Keratinocyte (primary cell): ENCODE data around the gene LVRN. TPM values are rescaled to one million over a fixed set of nuclear protein-coding genes. Genes with fewer than 3 reads are reported as not detected.

ENCODE experiments used
- DNase-seq: peaks from one replicate; pipeline ENCODE4 v3.0.0-alpha.2; 2011; ENCODE audit warnings: low read depth, missing footprints, low spot score
- FAIRE-seq: peaks from 2 replicates; lab custom pipeline; 2011; peaks lifted over from hg19 to GRCh38; lab: Jason Lieb, UNC
- H2AFZ ChIP-seq: 2 replicates; pipeline ENCODE4 v1.6.0; 2012; ENCODE audit warnings: low read length, control low read depth, inconsistent platforms; ENCODE audit not compliant: control insufficient read depth
- H3K27ac ChIP-seq: 2 replicates; pipeline ENCODE4 v1.5.1; 2011; ENCODE audit warnings: low read length; ENCODE audit not compliant: control insufficient read depth, insufficient read depth
- H3K27me3 ChIP-seq: 3 replicates; pipeline ENCODE4 v1.6.0; 2011; ENCODE audit warnings: low read length; ENCODE audit not compliant: control insufficient read depth, insufficient read depth; ENCODE audit errors: extremely low read depth
- H3K36me3 ChIP-seq, 2 experiments: 2 replicates in 1 of 2; 3 replicates in 1 of 2; pipeline ENCODE4 v1.5.1; 2011; ENCODE audit warnings: low read length in 2 of 2, mild to moderate bottlenecking in 1 of 2; ENCODE audit not compliant: control insufficient read depth in 2 of 2, insufficient read depth in 2 of 2; ENCODE audit errors: extremely low read depth in 1 of 2
- H3K4me1 ChIP-seq: 3 replicates; pipeline ENCODE4 v1.5.1; 2011; ENCODE audit warnings: low read length; ENCODE audit not compliant: control insufficient read depth, insufficient read depth; ENCODE audit errors: extremely low read depth
- H3K4me2 ChIP-seq: 3 replicates; pipeline ENCODE4 v1.6.0; 2011; ENCODE audit warnings: low read depth, low read length; ENCODE audit not compliant: control insufficient read depth, insufficient read depth; ENCODE audit errors: extremely low read depth
- H3K4me3 ChIP-seq, 3 experiments: fragments of 200-600 bp in 1 of 3; sonication (generic) in 1 of 3; 2 replicates in 2 of 3; 3 replicates in 1 of 3; pipeline ENCODE4 v1.5.1; 2011 to 2016; ENCODE audit warnings: low read length in 3 of 3, mild to moderate bottlenecking in 3 of 3, control low read depth in 2 of 3, inconsistent platforms in 1 of 3, low read depth in 1 of 3, mixed read lengths in 1 of 3, mixed run types in 1 of 3, moderate library complexity in 1 of 3; ENCODE audit not compliant: control insufficient read depth in 2 of 3, insufficient read depth in 2 of 3; ENCODE audit errors: extremely low read depth in 1 of 3
- H3K79me2 ChIP-seq: 2 replicates; pipeline ENCODE4 v1.6.0; 2012; ENCODE audit warnings: low read length; ENCODE audit not compliant: control insufficient read depth, insufficient read depth
- H3K9ac ChIP-seq: 3 replicates; pipeline ENCODE4 v1.6.0; 2011; ENCODE audit warnings: low read length; ENCODE audit not compliant: control insufficient read depth, insufficient read depth; ENCODE audit errors: extremely low read depth
- H3K9me1 ChIP-seq: 3 replicates; pipeline ENCODE4 v1.6.0; 2011; ENCODE audit warnings: low read length; ENCODE audit not compliant: control insufficient read depth, insufficient read depth; ENCODE audit errors: extremely low read depth
- H3K9me3 ChIP-seq: 2 replicates; pipeline ENCODE4 v1.5.1; 2012; ENCODE audit warnings: low read depth, low read length; ENCODE audit not compliant: control insufficient read depth
- H4K20me1 ChIP-seq: 3 replicates; pipeline ENCODE4 v1.6.0; 2011; ENCODE audit warnings: low read length; ENCODE audit not compliant: control insufficient read depth, insufficient read depth; ENCODE audit errors: extremely low read depth
- EZH2 ChIP-seq: IDR thresholded peaks from one replicate; pipeline ENCODE4 v1.6.1; 2012; ENCODE audit warnings: inconsistent platforms, mild to moderate bottlenecking, low read length, moderate library complexity
- dilution Hi-C: fragments of 300-500 bp; cut with MboI; formaldehyde crosslinking; loops from one replicate; pipeline ENCODE4 v1.7.0; 2020; ENCODE audit warnings: low sequenced_read_pairs; ENCODE audit not compliant: extremely low pct_ligation_motif_present
- polyA plus RNA-seq, 5 experiments: library from polyadenylated mRNA; depleted of rRNA in 3 of 5; stranded (reverse) in 3 of 5; stranded (forward) in 1 of 5; unstranded in 1 of 5; fragments of >200 nt; gene quantifications; 1 replicate in 1 of 5; 2 replicates in 3 of 5; 3 replicates in 1 of 5; pipeline versions ENCODE4 v1.2.1 to v1.2.3, GENCODE V29; 2011 to 2012; ENCODE audit warnings: missing spikeins in 2 of 5, low read depth in 1 of 5, low replicate concordance in 1 of 5
- TF ChIP-seq, protein P1 (sequence below), 3 experiments: IDR thresholded peaks in 1 of 3; conservative IDR thresholded peaks in 1 of 3; optimal IDR thresholded peaks in 1 of 3; 2 replicates in 2 of 3; 3 replicates in 1 of 3; pipeline versions ENCODE3 to v1.5.1; 2011; ENCODE audit warnings: low read length in 3 of 3, mild to moderate bottlenecking in 3 of 3, moderate library complexity in 2 of 3, control low read depth in 1 of 3, inconsistent platforms in 1 of 3; ENCODE audit not compliant: insufficient read depth in 2 of 3; ENCODE audit errors: extremely low read depth in 1 of 3

The LVRN gene
- polyA plus RNA-seq, 1 donor (not counting 4 experiments of a cell fraction or from before 2014, with no cell fraction given) = 0.08 TPM

DNA sequence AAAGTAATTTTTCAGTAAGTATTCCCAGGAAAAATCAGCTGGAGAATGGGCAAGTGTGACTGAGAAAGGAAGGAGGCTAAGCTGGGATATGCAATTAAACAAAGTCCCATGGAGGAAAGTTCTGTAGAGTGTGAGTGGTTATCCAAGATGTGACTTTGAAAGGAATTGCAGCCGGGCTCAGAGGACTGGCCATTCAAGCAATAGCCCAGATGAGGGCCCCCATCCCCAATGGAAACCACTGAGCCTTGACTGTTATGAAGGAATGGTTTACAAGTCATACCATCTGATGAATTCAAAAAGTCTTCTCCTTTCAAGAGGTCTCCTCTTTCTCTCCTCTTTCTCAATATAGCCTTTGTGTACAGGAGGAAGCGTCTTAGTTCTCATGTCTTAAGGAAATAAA is 6.5 kb downstream of the LVRN start:
- no peaks in the 10 kb centered on the region for H3K36me3 ChIP-seq
- H3K9ac ChIP-seq = no peak overlapping the region
- peaks cover 16% of the 10 kb centered on the region for H3K27me3 ChIP-seq
- H3K9me1 ChIP-seq = no peaks in the 10 kb centered on the region
- H2AFZ ChIP-seq = no peak overlapping the region
- DNase-seq (no peak), FAIRE-seq (no peak)
- no peaks in the 10 kb centered on the region for H4K20me1 ChIP-seq
- H3K4me3 ChIP-seq = no peak overlapping the region
- no peaks in the 10 kb centered on the region for H3K79me2 ChIP-seq
- dilution Hi-C loops = no loop called here
- no peak overlapping the region for H3K4me2 ChIP-seq
- H3K4me1 ChIP-seq = no peaks in the 10 kb centered on the region
- no peak overlapping the region for H3K27ac ChIP-seq
- TF ChIP-seq, protein P1, sequence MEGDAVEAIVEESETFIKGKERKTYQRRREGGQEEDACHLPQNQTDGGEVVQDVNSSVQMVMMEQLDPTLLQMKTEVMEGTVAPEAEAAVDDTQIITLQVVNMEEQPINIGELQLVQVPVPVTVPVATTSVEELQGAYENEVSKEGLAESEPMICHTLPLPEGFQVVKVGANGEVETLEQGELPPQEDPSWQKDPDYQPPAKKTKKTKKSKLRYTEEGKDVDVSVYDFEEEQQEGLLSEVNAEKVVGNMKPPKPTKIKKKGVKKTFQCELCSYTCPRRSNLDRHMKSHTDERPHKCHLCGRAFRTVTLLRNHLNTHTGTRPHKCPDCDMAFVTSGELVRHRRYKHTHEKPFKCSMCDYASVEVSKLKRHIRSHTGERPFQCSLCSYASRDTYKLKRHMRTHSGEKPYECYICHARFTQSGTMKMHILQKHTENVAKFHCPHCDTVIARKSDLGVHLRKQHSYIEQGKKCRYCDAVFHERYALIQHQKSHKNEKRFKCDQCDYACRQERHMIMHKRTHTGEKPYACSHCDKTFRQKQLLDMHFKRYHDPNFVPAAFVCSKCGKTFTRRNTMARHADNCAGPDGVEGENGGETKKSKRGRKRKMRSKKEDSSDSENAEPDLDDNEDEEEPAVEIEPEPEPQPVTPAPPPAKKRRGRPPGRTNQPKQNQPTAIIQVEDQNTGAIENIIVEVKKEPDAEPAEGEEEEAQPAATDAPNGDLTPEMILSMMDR (optimal IDR thresholded peaks at IDR 0.05 in 1 of 3, IDR thresholded peaks at IDR 0.05 in 1 of 3, conservative IDR thresholded peaks at IDR 0.05 in 1 of 3; ENCODE audit: extremely low read depth in 1 of 3, insufficient read depth in 2 of 3, low read length in 3 of 3) = no peak
- no peaks in the 10 kb centered on the region for H3K9me3 ChIP-seq

DNA sequence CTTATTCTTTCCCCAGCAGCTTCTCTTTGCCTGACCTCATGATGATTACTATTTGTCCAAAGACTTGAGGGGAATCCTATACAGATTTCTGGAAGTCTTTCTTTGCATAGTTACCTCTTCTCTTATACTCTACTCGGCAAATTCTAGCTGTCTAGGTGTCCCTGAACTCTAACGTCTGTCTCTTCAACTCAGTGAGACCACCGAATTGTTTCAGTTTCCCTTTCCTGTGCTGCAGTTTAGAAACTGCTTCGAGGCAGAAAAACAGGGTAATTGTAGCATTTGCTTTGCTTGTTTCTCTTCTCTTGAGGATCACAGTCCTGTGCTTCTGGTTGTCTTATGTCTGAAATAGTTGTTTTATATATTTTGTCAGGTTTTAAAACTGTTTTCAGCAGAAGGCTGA is 14.8 kb downstream of the LVRN start:
- Histone ChIP-seq H2AFZ (no peak overlapping the region), H3K27me3 (peaks cover 3% of the 10 kb centered on the region), H4K20me1 (no peaks in the 10 kb centered on the region), H3K27ac (no peak overlapping the region), H3K4me1 (no peaks in the 10 kb centered on the region), H3K9me3 (no peaks in the 10 kb centered on the region), H3K9ac (no peak overlapping the region), H3K79me2 (no peaks in the 10 kb centered on the region), H3K9me1 (no peaks in the 10 kb centered on the region), H3K4me3 (no peak overlapping the region), H3K36me3 (no peaks in the 10 kb centered on the region), H3K4me2 (no peak overlapping the region)
- FAIRE-seq = no peak
- no peak for TF ChIP-seq EZH2
- TF ChIP-seq, protein P1 (optimal IDR thresholded peaks at IDR 0.05 in 1 of 3, IDR thresholded peaks at IDR 0.05 in 1 of 3, conservative IDR thresholded peaks at IDR 0.05 in 1 of 3; ENCODE audit: extremely low read depth in 1 of 3, insufficient read depth in 2 of 3, low read length in 3 of 3) = no peak
- dilution Hi-C loops = no loop called here
- DNase-seq = no peak
